H1 (cell line): Measurements from ENCODE around the gene IP6K1. TPM values are rescaled to one million over a fixed set of nuclear protein-coding genes. Genes with fewer than 3 reads are reported as not detected.

Experiments
- CTCF ChIA-PET: fragments of 300-600 bp; sonication (Branson Sonifier 250); formaldehyde crosslinking; loops from one replicate; lab custom pipeline; 2021; ENCODE audit not compliant: partially characterized antibody; lab: Charles Lee
- POLR2A ChIA-PET: fragments of 300-600 bp; sonication (Branson Sonifier 250); formaldehyde crosslinking; loops from one replicate; lab custom pipeline; 2021; ENCODE audit warnings: inconsistent platforms; ENCODE audit not compliant: partially characterized antibody; lab: Charles Lee
- DNase-seq, 2 experiments: peaks; one replicate each; pipeline versions ENCODE4 v3.0.0 to v3.0.0-alpha.2; 2010 to 2022; ENCODE audit warnings: low spot score in 2 of 2, low read depth in 1 of 2, mixed read lengths in 1 of 2
- FAIRE-seq: peaks from 2 replicates; lab custom pipeline; 2011; peaks lifted over from hg19 to GRCh38; lab: Jason Lieb, UNC
- H2AFZ ChIP-seq: 2 replicates; pipeline ENCODE4 v1.8.1; 2012; ENCODE audit warnings: low read length, inconsistent platforms
- H2AK5ac ChIP-seq: 2 replicates; pipeline ENCODE4 v1.6.1; 2013; ENCODE audit warnings: low read depth, low read length
- H2BK120ac ChIP-seq: replicated peaks from 2 replicates; pipeline ENCODE3; 2013; ENCODE audit warnings: low read depth, low read length, inconsistent platforms
- H2BK12ac ChIP-seq: 2 replicates; pipeline ENCODE4 v1.6.1; 2013; ENCODE audit warnings: low read depth, low read length
- H2BK15ac ChIP-seq: 2 replicates; pipeline ENCODE4 v1.6.1; 2013; ENCODE audit warnings: low read length
- H2BK20ac ChIP-seq: 2 replicates; pipeline ENCODE4 v1.6.1; 2013; ENCODE audit warnings: low read length
- H2BK5ac ChIP-seq: 2 replicates; pipeline ENCODE4 v1.6.1; 2013; ENCODE audit warnings: low read depth, low read length
- H3K14ac ChIP-seq: 2 replicates; pipeline ENCODE4 v1.6.1; 2013; ENCODE audit warnings: inconsistent platforms; ENCODE audit not compliant: insufficient read length
- H3K18ac ChIP-seq: 2 replicates; pipeline ENCODE4 v1.6.1; 2013; ENCODE audit warnings: low read length; ENCODE audit errors: extremely low read depth
- H3K23ac ChIP-seq: 2 replicates; pipeline ENCODE4 v1.6.1; 2013; ENCODE audit warnings: inconsistent platforms; ENCODE audit not compliant: insufficient read length
- H3K23me2 ChIP-seq: 2 replicates; pipeline ENCODE4 v1.6.1; 2013; ENCODE audit warnings: low read depth, low read length
- H3K27ac ChIP-seq: 2 replicates; pipeline ENCODE4 v1.6.1; 2011; ENCODE audit warnings: low read depth, low read length, inconsistent platforms
- H3K27me3 ChIP-seq, 4 experiments: replicated peaks in 1 of 4; 1 replicate in 1 of 4; 2 replicates in 3 of 4; pipeline versions ENCODE4 v1.6.1 to v1.8.1; 2011 to 2013; ENCODE audit warnings: low read length in 3 of 4, mild to moderate bottlenecking in 3 of 4, inconsistent platforms in 2 of 4, mixed read lengths in 2 of 4, moderate library complexity in 1 of 4; ENCODE audit not compliant: control insufficient read depth in 3 of 4, insufficient read depth in 3 of 4; ENCODE audit errors: extremely low read depth in 1 of 4
- H3K36me3 ChIP-seq, 4 experiments: 2 replicates each; pipeline versions ENCODE4 v1.6.1 to v1.8.1; 2011 to 2013; ENCODE audit warnings: mild to moderate bottlenecking in 4 of 4, low read length in 3 of 4, moderate library complexity in 2 of 4, control low read depth in 1 of 4, inconsistent platforms in 1 of 4; ENCODE audit not compliant: insufficient read depth in 4 of 4, control insufficient read depth in 2 of 4
- H3K4ac ChIP-seq: replicated peaks from 2 replicates; pipeline ENCODE3; 2013; ENCODE audit warnings: low read length, low read depth, mixed read lengths, inconsistent platforms; ENCODE audit not compliant: insufficient read length
- H3K4me1 ChIP-seq, 4 experiments: replicated peaks in 1 of 4; 1 replicate in 1 of 4; 2 replicates in 3 of 4; pipeline versions ENCODE4 v1.6.1 to v1.8.1; 2011 to 2013; ENCODE audit warnings: low read length in 3 of 4, inconsistent platforms in 2 of 4, mixed read lengths in 1 of 4; ENCODE audit not compliant: insufficient read depth in 4 of 4, control insufficient read depth in 3 of 4
- H3K4me2 ChIP-seq, 2 experiments: 2 replicates each; pipeline versions ENCODE4 v1.6.1 to v1.8.1; 2011 to 2013; ENCODE audit warnings: low read depth in 2 of 2, low read length in 2 of 2, control low read depth in 1 of 2, inconsistent platforms in 1 of 2, mild to moderate bottlenecking in 1 of 2; ENCODE audit not compliant: insufficient read depth in 1 of 2
- H3K4me3 ChIP-seq, 4 experiments: fragments of 200-600, 300-600 bp in 1 of 4; sonication (generic), shearing (Covaris generic), sonication (Bioruptor Twin) in 1 of 4; 2 replicates each; pipeline versions ENCODE4 v1.5.1 to v1.8.1; 2011 to 2016; ENCODE audit warnings: low read length in 4 of 4, low read depth in 3 of 4, control low read depth in 2 of 4, inconsistent platforms in 2 of 4, mild to moderate bottlenecking in 2 of 4, mixed read lengths in 1 of 4, moderate library complexity in 1 of 4; ENCODE audit not compliant: insufficient read depth in 2 of 4; ENCODE audit errors: extremely low read depth in 1 of 4
- H3K56ac ChIP-seq: replicated peaks from 2 replicates; pipeline ENCODE3; 2013; ENCODE audit warnings: low read depth, mild to moderate bottlenecking, mixed read lengths, low read length, inconsistent platforms; ENCODE audit not compliant: insufficient read length
- H3K79me1 ChIP-seq: 2 replicates; pipeline ENCODE4 v1.6.1; 2013; ENCODE audit warnings: low read depth, low read length, control low read depth
- H3K79me2 ChIP-seq, 2 experiments: 2 replicates each; pipeline versions ENCODE4 v1.6.1 to v1.8.1; 2012 to 2013; ENCODE audit warnings: low read length in 2 of 2, mild to moderate bottlenecking in 2 of 2, inconsistent platforms in 1 of 2; ENCODE audit not compliant: insufficient read depth in 2 of 2, control insufficient read depth in 1 of 2
- H3K9ac ChIP-seq, 4 experiments: replicated peaks in 1 of 4; 1 replicate in 1 of 4; 2 replicates in 3 of 4; pipeline versions ENCODE4 v1.6.1 to v1.8.1; 2011 to 2013; ENCODE audit warnings: low read depth in 3 of 4, low read length in 3 of 4, control low read depth in 2 of 4, mild to moderate bottlenecking in 2 of 4, moderate library complexity in 2 of 4, inconsistent platforms in 1 of 4; ENCODE audit errors: extremely low read depth in 1 of 4
- H3K9me3 ChIP-seq, 2 experiments: 2 replicates each; pipeline versions ENCODE4 v1.6.1 to v1.8.1; 2012 to 2013; ENCODE audit warnings: mild to moderate bottlenecking in 2 of 2, moderate library complexity in 2 of 2, control low read depth in 1 of 2, inconsistent platforms in 1 of 2, low read depth in 1 of 2, low read length in 1 of 2, mixed read lengths in 1 of 2; ENCODE audit not compliant: insufficient read depth in 2 of 2
- H4K20me1 ChIP-seq, 2 experiments: replicated peaks in 1 of 2; 2 replicates each; pipeline versions ENCODE3 to v1.8.1; 2011 to 2013; ENCODE audit warnings: inconsistent platforms in 2 of 2, low read length in 2 of 2, mild to moderate bottlenecking in 1 of 2; ENCODE audit not compliant: insufficient read depth in 2 of 2, control insufficient read depth in 1 of 2
- H4K5ac ChIP-seq: 2 replicates; pipeline ENCODE4 v1.6.1; 2013; ENCODE audit warnings: low read length, low read depth, mixed read lengths, inconsistent platforms; ENCODE audit not compliant: insufficient read length
- H4K8ac ChIP-seq: 2 replicates; pipeline ENCODE4 v1.8.0; 2013; ENCODE audit warnings: mild to moderate bottlenecking, moderate library complexity, low read length, inconsistent platforms; ENCODE audit not compliant: insufficient read depth; ENCODE audit errors: extremely low read depth
- H4K91ac ChIP-seq: replicated peaks from 2 replicates; pipeline ENCODE3; 2013; ENCODE audit warnings: low read length, mixed read lengths, inconsistent platforms; ENCODE audit not compliant: insufficient read length
- ASH2L ChIP-seq: fragments of 200-600, 300-600 bp; sonication (generic); IDR thresholded peaks from one replicate; pipeline ENCODE4 v1.7.1; 2017; ENCODE audit warnings: low read length
- ATF3 ChIP-seq: IDR thresholded peaks from 2 replicates; pipeline ENCODE4 v1.6.1; 2011; ENCODE audit warnings: low read depth, mild to moderate bottlenecking, low read length; ENCODE audit not compliant: insufficient read depth
- CHD2 ChIP-seq: IDR thresholded peaks from 2 replicates; pipeline ENCODE4 v1.6.1; 2012; ENCODE audit warnings: low read length, improper control_type of control experiment
- E2F6 ChIP-seq: IDR thresholded peaks from 2 replicates; pipeline ENCODE4 v1.6.1; 2012; ENCODE audit warnings: inconsistent platforms
- EP300 ChIP-seq, 2 experiments: IDR thresholded peaks; 1 replicate in 1 of 2; 2 replicates in 1 of 2; pipeline ENCODE4 v1.6.1; 2011 to 2012; ENCODE audit warnings: low read depth in 2 of 2, low read length in 2 of 2, mild to moderate bottlenecking in 2 of 2, borderline replicate concordance in 1 of 2, inconsistent platforms in 1 of 2, moderate library complexity in 1 of 2
- POLR2A ChIP-seq, 2 experiments: IDR thresholded peaks; 1 replicate in 1 of 2; 2 replicates in 1 of 2; pipeline ENCODE4 v1.6.1; 2011; ENCODE audit warnings: low read depth in 2 of 2, low read length in 2 of 2, mild to moderate bottlenecking in 2 of 2; ENCODE audit errors: control extremely low read depth in 1 of 2
- POLR2AphosphoS5 ChIP-seq: IDR thresholded peaks from 2 replicates; pipeline ENCODE4 v1.6.1; 2011; ENCODE audit warnings: low read depth, low read length
- POU5F1 ChIP-seq: IDR thresholded peaks from 2 replicates; pipeline ENCODE4 v1.6.1; 2011; ENCODE audit warnings: low read depth, mild to moderate bottlenecking, low read length, moderate library complexity
- SIRT6 ChIP-seq: IDR thresholded peaks from one replicate; pipeline ENCODE4 v1.7.1; 2012; ENCODE audit warnings: low read length, inconsistent platforms
- SP1 ChIP-seq: IDR thresholded peaks from 2 replicates; pipeline ENCODE4 v1.6.1; 2011; ENCODE audit warnings: low read depth, low read length
- TAF1 ChIP-seq: IDR thresholded peaks from 2 replicates; pipeline ENCODE4 v1.6.1; 2011; ENCODE audit warnings: mild to moderate bottlenecking, low read depth, low read length
- TEAD4 ChIP-seq: IDR thresholded peaks from 2 replicates; pipeline ENCODE4 v1.6.1; 2012; ENCODE audit warnings: low read depth, low read length, inconsistent platforms, mixed read lengths
- USF2 ChIP-seq: IDR thresholded peaks from 2 replicates; pipeline ENCODE4 v1.6.1; 2011; ENCODE audit warnings: low read length, improper control_type of control experiment
- WGBS, 2 experiments: shearing (Covaris generic) in 1 of 2; methylation state at CpG; one replicate each; pipeline versions ENCODE4 v1.1.6 to v1.1.7; 2013 to 2015; ENCODE audit warnings: low lambda C conversion rate in 2 of 2, mixed read lengths in 2 of 2, inconsistent platforms in 1 of 2, low coverage in 1 of 2, missing lambda C conversion rate in 1 of 2; ENCODE audit not compliant: insufficient replicate concordance in 2 of 2, insufficient coverage in 1 of 2, insufficient read length in 1 of 2; ENCODE audit errors: extremely low coverage in 1 of 2, missing lambda C conversion rate in 1 of 2; 5-methylcytosine and 5-hydroxymethylcytosine counted together
- polyA plus RNA-seq, 7 experiments: library from polyadenylated mRNA; depleted of rRNA in 3 of 7; stranded (reverse) in 5 of 7; unstranded in 2 of 7; fragments of >200 nt in 5 of 7; fragments of 200-250 nt in 2 of 7; gene quantifications; 1 replicate in 5 of 7; 2 replicates in 1 of 7; 4 replicates in 1 of 7; pipeline versions ENCODE4 v1.2.1 to v1.2.3, GENCODE V29; 2011 to 2013; ENCODE audit warnings: missing spikeins in 2 of 7, mixed read lengths in 2 of 7
- total RNA-seq: library from RNA; stranded (reverse); fragmentation: NEBNext Ultra II Directional; extraction: Animal tissue kit (Norgen Biotek cat#: 25700); gene quantifications from 2 replicates; pipeline ENCODE4 v1.2.1, GENCODE V29; 2021

IP6K1 gene
- total and polyA plus RNA-seq, 2 of the 8 experiments (the other 6 are each of a cell fraction or from before 2014, with no cell fraction given) = 31.5 to 35.2 TPM

- Histone ChIP-seq H3K23ac (no peak overlapping the region), H3K18ac (no peak overlapping the region), H3K4me1 (no peaks in the 10 kb centered on the region), H2BK5ac (no peak overlapping the region), H4K91ac (no peak overlapping the region), H3K79me1 (peaks cover 3% of the 10 kb centered on the region; the same call in 1 of the 2 replicates), H3K23me2 (no peaks in the 10 kb centered on the region), H2BK120ac (no peak overlapping the region), H3K4me2 (no peak overlapping the region), H4K8ac (no peak overlapping the region), H3K9me3 (no peaks in the 10 kb centered on the region), H3K4me3 (no peak overlapping the region), H3K27me3 (no peaks in the 10 kb centered on the region), H3K27ac (no peak overlapping the region), H3K4ac (no peak overlapping the region), H3K14ac (no peak overlapping the region), H2BK15ac (no peak overlapping the region), H3K36me3 (no peaks in the 10 kb centered on the region), H2AK5ac (no peak overlapping the region), H3K9ac (no peak overlapping the region), H3K79me2 (peaks cover 0 to 66% of the 10 kb centered on the region in 2 experiments; a peak in 3 of 4 replicates), H2BK12ac (no peak overlapping the region), H3K56ac (no peak overlapping the region), H4K20me1 (peaks cover 1 to 5% of the 10 kb centered on the region in 2 experiments), H2BK20ac (no peak overlapping the region), H2AFZ (no peak overlapping the region), H4K5ac (no peak overlapping the region)
- no peak for FAIRE-seq
- DNase-seq = no peak
- ChIA-PET CTCF (interaction anchor here (1.0 kb wide), 1 partner anchor 78 kb away, joined by 3 read pairs; no protein-coding TSS in a partner anchor), POLR2A (interaction anchor here (1.2 to 1.3 kb wide), 2 partner anchors 18 to 19 kb away, joined by 3 read pairs; no protein-coding TSS in a partner anchor)
- WGBS, 2 experiments = 79% methylated on average over 3 of the region's 3 CpGs; no CpG with 5 or more reads in 1 of the 2 experiments
- TF ChIP-seq SIRT6 (no peak), POU5F1 (no peak), ATF3 (no peak), TEAD4 (no peak), ASH2L (no peak), EP300 (IDR thresholded peaks at IDR 0.05; ENCODE audit: borderline replicate concordance in 1 of 2, low read depth in 2 of 2, low read length in 2 of 2) (no peak), POLR2A (IDR thresholded peaks at IDR 0.05; ENCODE audit: control extremely low read depth in 1 of 2, low read depth in 2 of 2, low read length in 2 of 2) (no peak), USF2 (no peak), POLR2AphosphoS5 (no peak), E2F6 (no peak), CHD2 (no peak), TAF1 (no peak), SP1 (no peak)
These were observed 24.7 kb downstream of the IP6K1 start for GRCh38 chr3:49761661-49762060.
